Measurements from ENCODE around the gene SETBP1.
A peak's percentile ranks its signal among the peaks of the same experiment; 100 is the strongest.

Gene SETBP1

GRCh38 chr18:44819944-44820510, 139.3 kb downstream of the SETBP1 start:
- DNase-seq = no peak

GRCh38 chr18:44821924-44822323, 141.2 kb downstream of the SETBP1 start:
- no peak for DNase-seq

- no peak for DNase-seq
These were observed 142.6 kb downstream of the SETBP1 start for GRCh38 chr18:44823286-44823685.

GRCh38 chr18:44823782-44824181, 143.1 kb downstream of the SETBP1 start:
- no peak for DNase-seq

GRCh38 chr18:44824884-44825283, 144.2 kb downstream of the SETBP1 start:
- no peak for DNase-seq

- DNase-seq = no peak
These were observed 146.0 kb downstream of the SETBP1 start for GRCh38 chr18:44826418-44827259.

GRCh38 chr18:44828080-44828479, 147.4 kb downstream of the SETBP1 start:
- DNase-seq = no peak

GRCh38 chr18:44830581-44830980, 149.9 kb downstream of the SETBP1 start:
- no peak for DNase-seq

GRCh38 chr18:44833786-44834185, 153.1 kb downstream of the SETBP1 start:
- no peak for DNase-seq

- no peak for DNase-seq
These were observed 154.3 kb downstream of the SETBP1 start for GRCh38 chr18:44834867-44835469.

GRCh38 chr18:44835703-44836102, 155.0 kb downstream of the SETBP1 start:
- DNase-seq = no peak

GRCh38 chr18:44836263-44836662, 155.6 kb downstream of the SETBP1 start:
- no peak for DNase-seq

GRCh38 chr18:44837482-44838180, 156.9 kb downstream of the SETBP1 start:
- DNase-seq = no peak

- peak; percentile 71 for DNase-seq
These were observed 158.4 kb downstream of the SETBP1 start for GRCh38 chr18:44838971-44839666.

GRCh38 chr18:44840058-44840790, 159.5 kb downstream of the SETBP1 start:
- DNase-seq = no peak

- DNase-seq = no peak
These were observed 160.5 kb downstream of the SETBP1 start for GRCh38 chr18:44841221-44841620.

GRCh38 chr18:44841752-44842587, 161.3 kb downstream of the SETBP1 start:
- DNase-seq = no peak

GRCh38 chr18:44842588-44843412, 162.1 kb downstream of the SETBP1 start:
- DNase-seq = no peak

- no peak for DNase-seq
These were observed 163.8 kb downstream of the SETBP1 start for GRCh38 chr18:44844486-44844885.

GRCh38 chr18:44846450-44846849, 165.8 kb downstream of the SETBP1 start:
- no peak for DNase-seq
